GM18505 (cell line): Measurements from ENCODE around the gene LRCH1.
A peak's percentile ranks its signal among the peaks of the same experiment; 100 is the strongest.

Experiments used
- ATAC-seq: cut with Tn5 transposase; IDR thresholded peaks from one replicate; pipeline ENCODE4 v1.9.1; 2021; ENCODE audit not compliant: unreplicated experiment
- POLR2A ChIP-seq: IDR thresholded peaks from 4 replicates; pipeline ENCODE4 v1.6.1; 2011; ENCODE audit warnings: borderline replicate concordance; ENCODE audit not compliant: insufficient read depth, insufficient read length; ENCODE audit errors: extremely low read depth

Gene LRCH1

DNA sequence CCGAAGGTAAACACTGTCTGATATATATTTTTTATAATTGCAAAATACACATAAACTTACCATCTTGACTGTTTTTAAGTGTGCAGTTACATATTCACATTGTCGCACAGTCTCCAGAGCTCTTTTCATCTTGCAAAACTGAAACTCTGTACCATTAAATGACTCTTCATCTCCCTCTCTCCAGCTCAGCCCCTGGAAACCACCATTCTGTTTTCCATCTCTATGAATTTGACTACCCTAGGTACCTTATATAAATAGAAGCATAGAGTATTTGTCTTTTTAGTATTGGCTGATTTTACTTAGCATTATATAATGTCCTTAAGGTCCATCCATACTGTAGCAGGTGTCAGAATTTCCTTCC, 45.8 kb downstream of the LRCH1 start:
- ATAC-seq: no peak
- no peak for TF ChIP-seq POLR2A

DNA sequence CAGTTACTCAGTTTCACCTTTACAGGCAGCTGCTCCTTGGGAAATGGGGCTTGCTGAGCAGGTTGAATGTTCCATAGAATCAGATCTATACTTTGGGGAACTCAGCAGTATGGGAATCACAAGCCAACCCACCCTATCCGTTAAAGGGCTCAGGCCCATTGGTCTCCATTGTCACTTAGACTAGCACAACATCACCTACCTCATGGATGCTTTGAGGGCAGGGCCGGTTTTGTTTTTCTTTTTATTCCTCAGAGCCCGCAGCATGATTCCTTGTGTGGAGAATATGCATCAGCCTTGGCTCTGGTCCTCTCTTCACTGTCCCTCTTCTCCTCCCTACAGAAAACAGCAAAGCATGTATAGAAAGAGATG, 48.0 kb downstream of the LRCH1 start:
- ATAC-seq: no peak
- TF ChIP-seq POLR2A: no peak

DNA sequence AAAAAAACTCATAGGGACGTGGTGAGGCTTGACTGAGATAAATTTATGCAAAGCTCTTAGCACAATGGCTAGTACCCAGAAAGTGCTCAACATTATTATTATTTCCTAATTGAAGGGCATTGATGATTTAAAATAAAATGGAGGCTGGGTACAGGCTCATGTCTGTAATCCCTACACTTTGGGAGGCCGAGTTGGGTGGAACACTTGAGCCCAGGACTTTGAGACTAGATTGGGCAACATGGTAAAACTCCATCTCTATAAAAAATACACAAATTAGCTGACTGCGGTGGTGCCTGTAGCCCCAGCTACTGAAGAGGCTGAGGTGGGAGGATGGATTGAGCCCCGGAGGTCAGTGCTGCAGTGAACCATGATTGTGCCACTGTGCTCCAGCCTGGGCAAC, 49.6 kb downstream of the LRCH1 start:
- ATAC-seq: no peak

DNA sequence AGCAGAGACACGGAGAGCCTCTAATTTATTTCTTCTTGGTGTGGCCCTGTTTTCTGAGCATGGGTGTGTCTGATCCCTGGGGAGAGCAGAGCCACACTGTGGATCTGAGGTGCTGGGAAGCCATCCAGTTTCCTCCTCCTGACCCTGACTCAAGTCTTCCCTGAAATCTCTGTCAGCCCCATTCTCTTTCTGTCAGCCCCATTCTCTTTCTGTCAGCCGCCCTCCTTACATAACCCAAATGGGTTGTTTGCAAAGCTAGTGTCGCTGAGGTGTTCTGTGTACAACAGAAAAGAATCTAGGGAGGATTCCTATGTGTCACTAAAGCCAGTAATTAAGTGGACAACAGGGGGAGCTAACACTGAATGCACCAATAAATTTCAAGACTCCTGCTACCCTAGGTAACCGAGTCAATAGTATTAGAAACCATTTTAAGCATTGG, 50.2 kb downstream of the LRCH1 start:
- ATAC-seq: no peak
- no peak for TF ChIP-seq POLR2A

More for the DNA sequence above, 49.6 kb downstream of the LRCH1 start:
- no peak for TF ChIP-seq POLR2A

DNA sequence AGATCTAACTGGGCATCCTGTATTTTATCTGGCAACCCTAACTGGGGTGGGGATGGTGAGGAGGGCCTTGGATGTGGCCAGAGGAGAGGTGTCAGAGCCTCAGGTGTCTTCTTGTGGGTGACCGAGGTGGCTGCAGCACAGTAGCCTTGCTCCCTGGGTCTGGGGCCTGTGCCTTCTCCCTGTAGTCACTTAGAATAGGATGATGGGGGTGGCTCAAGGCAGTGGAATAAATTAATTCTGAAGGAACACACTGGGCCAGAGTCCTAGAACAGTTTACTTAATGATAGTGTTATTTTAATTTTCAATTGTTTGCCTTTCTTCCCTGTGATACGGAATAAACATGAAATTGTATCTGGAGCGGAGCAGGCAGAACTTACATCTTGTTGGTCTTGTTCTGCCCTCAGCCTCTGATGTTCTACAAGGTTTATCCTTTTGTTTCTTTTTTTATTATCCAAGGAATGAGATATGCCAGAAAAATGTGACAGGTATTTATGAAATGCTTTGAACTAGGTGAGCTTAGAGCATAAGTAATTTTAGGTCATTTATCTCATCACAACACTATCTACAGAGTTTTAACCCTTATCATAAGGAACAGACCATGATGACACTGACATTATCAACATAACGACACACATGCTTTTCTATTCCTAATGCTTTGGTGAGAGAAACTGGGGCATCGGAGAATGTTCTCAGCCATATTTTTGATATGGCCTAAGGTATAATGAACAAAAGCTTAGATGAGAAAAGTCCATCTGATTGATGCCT, 51.4 kb downstream of the LRCH1 start:
- no peak for ATAC-seq

DNA sequence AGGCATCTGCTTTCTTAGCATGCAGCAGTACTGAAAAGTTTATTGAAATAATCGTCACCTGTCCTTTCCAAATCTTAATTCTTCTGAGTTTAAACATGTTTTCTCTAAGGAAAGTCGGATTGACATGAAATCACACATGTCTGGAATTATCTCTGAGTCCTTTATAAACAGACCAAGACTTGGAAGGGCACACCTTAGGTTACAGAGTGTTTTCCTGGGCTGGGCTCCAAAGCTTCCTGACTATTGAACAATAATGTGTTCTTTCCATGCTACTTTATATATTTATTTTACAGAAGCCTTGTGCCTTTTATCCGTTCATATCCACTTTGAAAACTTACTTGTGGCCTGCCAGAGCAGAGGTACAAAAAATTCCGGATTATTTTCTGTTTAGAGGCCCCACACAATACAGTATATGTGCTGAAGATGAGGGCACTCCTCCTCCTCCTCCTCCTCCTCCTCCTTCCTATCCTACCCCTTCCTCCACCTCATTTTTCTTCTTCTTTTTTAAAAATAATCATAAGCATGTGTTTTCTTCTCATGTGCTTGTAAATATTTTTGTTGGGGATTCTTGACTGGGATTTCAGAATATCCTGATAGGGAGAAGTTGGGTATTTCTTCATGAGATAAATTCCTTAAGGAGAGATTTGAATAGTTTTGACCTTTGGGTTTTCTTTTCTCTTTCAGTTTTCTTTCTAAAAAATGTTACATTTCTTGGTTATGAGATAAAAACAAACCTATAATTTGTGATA, 52.3 kb downstream of the LRCH1 start:
- TF ChIP-seq POLR2A: no peak
- ATAC-seq: no peak

More for the DNA sequence above, 51.4 kb downstream of the LRCH1 start:
- TF ChIP-seq POLR2A: no peak

DNA sequence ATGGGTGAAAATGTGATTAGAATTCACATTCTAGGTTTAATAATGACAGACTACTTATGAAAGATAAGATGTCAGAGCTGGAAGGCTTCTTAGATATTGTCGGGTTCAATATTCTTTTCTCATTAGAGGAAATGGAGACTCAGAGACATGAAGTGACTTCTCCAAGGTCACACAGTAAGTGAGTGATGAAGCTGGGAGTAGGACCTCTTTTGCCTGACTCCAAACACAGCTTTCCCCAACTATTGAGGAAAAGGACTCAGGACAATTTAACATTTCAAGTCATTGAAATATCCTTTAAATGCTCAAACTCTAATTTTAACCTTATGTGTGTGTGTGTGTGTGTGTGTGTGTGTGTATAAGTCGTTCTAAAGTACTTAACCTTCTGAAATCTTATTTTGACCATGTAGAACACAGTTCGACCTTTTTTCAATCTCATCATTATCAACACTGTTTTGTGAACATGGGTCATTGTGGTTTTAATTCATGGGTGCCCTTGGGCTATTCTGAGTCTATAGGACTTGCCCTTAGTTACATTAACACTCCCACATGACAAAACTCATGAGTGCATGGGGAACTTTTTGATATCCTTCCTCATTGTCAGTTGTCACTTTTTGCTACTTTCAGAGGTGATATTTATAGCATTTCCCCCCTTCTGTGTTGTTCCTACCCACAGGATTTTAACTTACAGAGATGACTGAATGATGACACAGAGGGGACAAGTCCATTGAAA, 53.0 kb downstream of the LRCH1 start:
- no peak for TF ChIP-seq POLR2A
- peak; percentile 61 for ATAC-seq

DNA sequence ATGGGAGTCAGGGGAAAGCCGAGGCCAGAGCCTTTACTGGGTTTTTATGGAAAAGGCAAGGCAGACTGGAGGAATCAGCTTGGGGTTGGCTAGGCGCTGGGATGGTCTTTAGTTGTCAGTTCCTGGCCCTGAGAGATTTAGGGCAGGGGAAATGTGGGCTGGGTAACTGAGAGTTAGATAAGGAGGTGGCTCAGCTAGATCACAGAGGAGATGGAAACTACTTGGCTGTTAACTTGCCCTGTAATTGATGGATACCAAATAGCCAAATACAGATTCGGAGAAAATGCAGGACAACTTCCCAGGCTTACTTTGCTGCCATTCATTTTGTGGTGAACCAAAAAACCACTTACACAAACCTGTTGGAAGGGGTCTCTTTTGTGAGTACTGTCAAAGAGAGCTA, 54.0 kb downstream of the LRCH1 start:
- TF ChIP-seq POLR2A: no peak
- no peak for ATAC-seq

DNA sequence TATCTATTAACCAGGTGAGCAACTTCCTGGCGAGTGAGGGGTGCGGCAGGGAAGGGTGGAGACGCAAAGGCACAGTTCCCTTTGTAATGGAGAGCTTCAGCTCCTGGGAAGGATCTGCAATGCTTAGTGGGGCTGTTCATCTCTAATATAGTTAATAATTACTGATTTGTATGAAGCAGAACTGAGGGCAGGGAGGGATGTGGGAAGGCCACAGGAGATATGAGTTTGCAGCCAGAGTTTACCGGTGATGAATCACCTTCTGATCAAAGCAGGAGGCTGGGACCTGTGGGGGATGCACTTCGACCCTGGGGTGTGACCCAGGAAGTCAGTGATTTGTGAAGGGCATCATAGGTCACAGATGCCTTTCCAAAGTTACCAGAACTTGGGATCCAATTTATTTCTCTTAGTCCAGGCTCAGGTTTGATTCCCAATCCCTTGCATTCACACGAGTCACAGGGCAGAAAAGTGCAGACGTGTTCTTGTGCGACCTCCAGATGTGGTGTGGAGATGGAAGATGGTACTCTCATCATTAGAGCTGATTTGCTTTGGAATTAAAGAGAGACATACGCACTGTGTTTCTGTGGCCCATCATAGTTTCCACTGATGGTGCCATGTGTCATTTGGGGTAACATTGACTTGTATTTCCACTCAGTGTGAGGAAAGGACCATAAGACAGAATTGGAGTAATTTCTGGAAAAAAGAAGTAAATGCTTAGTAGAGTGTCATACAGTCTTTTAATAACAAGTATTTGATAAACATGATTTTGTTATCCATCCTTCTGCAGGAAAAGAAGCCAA, 55.0 kb downstream of the LRCH1 start:
- no peak for TF ChIP-seq POLR2A
- peak; percentile 36 for ATAC-seq

DNA sequence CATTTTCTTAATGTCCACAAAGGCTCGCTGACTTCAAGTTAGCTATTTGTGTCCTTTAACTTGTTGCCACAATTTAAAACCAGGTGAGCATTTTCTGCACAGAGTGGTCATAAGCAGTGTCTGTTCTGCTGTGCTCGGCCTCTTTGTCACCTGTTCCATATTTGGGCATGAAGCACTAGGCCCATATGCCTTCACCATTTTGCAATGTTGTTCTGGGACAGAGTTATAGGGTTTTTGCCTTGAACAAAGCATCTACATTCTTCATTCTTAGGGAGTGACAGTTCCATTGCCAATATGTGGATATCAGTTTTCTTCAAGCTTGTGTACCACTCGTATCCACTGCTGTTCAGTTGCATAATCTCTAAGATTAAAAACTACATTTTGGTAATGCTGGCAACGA, 56.1 kb downstream of the LRCH1 start:
- no peak for TF ChIP-seq POLR2A
- no peak for ATAC-seq

DNA sequence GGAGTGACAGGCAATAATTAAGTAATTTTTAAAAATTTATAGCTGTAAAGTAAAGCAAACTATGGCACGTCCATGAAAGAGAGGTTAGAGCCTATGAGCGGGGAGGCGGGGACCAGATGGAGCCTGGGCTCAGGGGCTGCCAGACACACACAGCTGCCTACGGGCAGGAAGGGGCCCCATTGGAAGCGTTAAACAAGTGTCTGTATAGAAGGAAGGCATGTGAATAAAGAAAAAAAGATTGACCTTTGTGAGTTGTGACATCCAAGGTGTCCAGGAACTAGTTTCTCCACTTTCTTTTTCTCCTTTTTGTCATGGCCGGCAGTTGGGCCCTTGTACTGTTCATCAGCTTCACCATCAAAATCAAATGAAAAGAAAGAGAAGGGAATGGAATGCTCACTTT, 56.8 kb downstream of the LRCH1 start:
- no peak for TF ChIP-seq POLR2A
- ATAC-seq: no peak

DNA sequence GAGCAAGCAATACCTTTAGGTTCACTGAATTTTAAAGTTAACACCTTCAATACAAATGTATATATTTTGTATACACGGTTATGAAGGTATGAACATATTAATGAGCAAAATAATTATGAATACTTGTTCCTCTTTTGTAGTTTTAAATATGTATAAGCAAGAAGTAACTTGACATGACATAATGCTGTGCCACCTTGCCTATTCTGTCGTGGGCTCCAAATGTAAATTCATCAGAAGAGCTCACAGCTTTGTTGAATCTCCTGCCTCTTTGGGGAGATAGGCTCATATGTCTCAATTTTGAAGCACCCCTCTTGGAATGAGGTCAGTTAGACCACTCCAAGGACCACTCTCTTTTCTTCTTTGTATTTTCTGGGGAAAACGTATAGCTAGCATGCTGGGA, 59.3 kb downstream of the LRCH1 start:
- no peak for TF ChIP-seq POLR2A

More for the DNA sequence above, 59.3 kb downstream of the LRCH1 start:
- ATAC-seq: no peak
